ENCODE data around the gene CDH23. TPM values are rescaled to one million over a fixed set of nuclear protein-coding genes. Genes with fewer than 3 reads are reported as not detected.

The CDH23 gene
- total RNA-seq, 2 donors from 2014 or later: 3.9 to 4.4 TPM

DNA sequence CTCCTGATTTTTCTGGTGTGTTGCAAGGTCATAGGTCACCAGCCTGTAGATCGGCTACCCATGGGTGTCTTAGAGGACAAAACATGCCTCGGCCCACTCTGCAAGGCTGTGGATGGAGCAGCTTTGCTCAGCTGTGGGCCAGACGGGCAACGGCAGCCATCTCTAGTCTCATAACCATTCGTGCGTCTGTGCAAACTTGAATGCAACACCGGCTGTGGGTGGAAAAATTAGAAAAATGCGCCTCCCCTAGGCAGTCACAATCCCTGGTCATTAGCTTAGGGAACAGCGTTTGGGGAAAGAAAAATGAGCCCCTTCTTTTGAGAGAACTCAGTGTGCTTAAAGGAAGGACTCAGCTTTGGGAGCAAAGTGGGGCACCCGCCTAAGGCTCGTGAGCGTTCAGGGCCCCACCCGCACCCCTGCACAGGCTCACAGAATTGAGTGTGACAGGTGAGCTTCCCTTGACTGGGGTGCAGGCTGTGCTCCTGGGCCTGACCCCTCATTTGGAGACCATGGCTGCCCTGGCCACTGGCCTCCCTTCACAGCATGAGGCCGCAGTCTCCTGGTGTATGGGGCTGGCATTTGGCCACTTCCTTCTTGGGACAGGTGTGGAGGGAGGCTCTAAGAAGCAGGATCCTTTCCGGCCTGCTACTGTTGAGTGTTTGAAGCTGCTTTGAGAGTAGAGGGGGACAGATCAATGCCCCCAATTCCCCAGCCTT, 174.9 kb downstream of the CDH23 start:
- no peak for DNase-seq (ENCODE audit: low spot score)
- TF ChIP-seq, protein P1, sequence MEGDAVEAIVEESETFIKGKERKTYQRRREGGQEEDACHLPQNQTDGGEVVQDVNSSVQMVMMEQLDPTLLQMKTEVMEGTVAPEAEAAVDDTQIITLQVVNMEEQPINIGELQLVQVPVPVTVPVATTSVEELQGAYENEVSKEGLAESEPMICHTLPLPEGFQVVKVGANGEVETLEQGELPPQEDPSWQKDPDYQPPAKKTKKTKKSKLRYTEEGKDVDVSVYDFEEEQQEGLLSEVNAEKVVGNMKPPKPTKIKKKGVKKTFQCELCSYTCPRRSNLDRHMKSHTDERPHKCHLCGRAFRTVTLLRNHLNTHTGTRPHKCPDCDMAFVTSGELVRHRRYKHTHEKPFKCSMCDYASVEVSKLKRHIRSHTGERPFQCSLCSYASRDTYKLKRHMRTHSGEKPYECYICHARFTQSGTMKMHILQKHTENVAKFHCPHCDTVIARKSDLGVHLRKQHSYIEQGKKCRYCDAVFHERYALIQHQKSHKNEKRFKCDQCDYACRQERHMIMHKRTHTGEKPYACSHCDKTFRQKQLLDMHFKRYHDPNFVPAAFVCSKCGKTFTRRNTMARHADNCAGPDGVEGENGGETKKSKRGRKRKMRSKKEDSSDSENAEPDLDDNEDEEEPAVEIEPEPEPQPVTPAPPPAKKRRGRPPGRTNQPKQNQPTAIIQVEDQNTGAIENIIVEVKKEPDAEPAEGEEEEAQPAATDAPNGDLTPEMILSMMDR (IDR thresholded peaks at IDR 0.05): no peak
- no peak overlapping the region for H3K4me3 ChIP-seq
- no peaks in the 10 kb centered on the region for H3K27me3 ChIP-seq
- peaks cover 0 to 5% of the 10 kb centered on the region in 2 donors for H3K4me1 ChIP-seq
- H3K27ac ChIP-seq: no peak overlapping the region
- H3K36me3 ChIP-seq: no peaks in the 10 kb centered on the region
- no peaks in the 10 kb centered on the region for H3K9me3 ChIP-seq

DNA sequence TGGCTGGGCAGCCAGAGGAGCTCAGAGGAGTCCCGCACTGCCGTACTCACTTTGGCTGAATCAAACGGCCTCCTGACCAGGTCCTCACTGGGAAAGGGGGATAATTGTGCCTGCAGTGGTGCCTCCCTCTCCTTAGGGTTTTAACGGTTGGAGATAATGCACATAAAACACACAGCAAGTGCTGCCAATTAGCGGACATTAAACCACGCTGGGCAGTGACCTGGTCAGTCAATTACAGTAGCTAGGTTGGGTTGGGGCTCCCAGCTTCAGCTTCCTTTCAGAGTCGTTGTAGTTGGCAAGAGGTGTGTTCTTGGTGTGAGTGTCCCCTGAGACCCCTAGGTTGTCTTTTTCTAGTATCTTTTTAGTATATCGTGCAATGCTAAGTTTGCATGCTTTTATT, 176.2 kb downstream of the CDH23 start:
- Histone ChIP-seq H3K27ac (no peak overlapping the region), H3K4me3 (no peak overlapping the region), H3K9me3 (no peaks in the 10 kb centered on the region), H3K4me1 (peaks cover 0 to 5% of the 10 kb centered on the region in 2 donors), H3K27me3 (no peaks in the 10 kb centered on the region), H3K36me3 (no peaks in the 10 kb centered on the region)
- TF ChIP-seq, protein P1 (IDR thresholded peaks at IDR 0.05): no peak
- no peak for DNase-seq (ENCODE audit: low spot score)

DNA sequence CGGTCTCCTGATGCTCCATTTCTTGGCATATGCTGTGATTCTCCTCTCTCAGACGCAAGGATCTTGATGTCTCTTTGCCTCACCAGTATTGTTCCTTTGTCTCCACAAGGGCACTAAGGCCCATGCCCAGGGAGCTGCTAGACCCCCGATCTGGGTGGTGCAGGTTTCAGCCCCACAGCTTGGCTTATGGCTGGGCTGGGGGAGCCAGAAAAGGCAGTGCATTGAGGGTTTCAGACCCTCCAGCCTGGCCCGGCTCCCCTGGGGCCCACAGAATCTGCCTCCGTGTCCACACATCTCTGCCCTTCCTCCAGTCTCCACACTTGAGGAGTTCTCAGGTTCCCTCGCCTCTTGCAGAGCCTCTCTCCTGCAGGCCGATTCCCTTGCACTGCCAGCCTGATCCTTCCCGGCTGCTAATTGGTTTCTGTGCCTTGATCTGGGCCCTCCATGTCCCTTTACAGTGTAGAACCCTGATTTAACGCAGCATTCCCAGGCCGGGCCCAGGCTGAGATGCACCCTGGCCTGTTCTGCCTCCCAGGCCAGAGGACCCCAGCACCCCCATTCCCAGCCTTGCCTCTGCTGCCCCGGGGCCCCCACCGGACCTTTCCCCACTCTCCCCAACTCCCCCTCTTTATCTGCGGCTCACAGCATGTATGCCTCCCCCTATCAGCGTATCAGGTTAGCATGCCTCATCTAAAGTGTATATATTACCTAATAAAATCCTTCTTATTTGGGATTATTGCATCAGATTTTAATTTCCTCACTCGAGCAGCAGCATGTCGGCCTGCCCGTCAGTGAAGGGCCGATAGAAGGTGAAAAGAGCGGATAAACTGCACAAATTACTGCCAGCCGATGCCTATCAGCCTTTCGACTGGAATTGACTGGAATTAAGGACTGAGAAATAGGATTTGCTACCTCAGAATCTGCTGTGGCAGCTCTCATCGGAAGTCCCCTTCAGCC, 177.1 kb downstream of the CDH23 start:
- Histone ChIP-seq H3K27ac (no peak overlapping the region), H3K27me3 (no peaks in the 10 kb centered on the region), H3K36me3 (no peaks in the 10 kb centered on the region), H3K4me3 (no peak overlapping the region), H3K9me3 (no peaks in the 10 kb centered on the region), H3K4me1 (peaks cover 0 to 5% of the 10 kb centered on the region in 2 donors)
- TF ChIP-seq, protein P1 (IDR thresholded peaks at IDR 0.05): no peak
- DNase-seq (ENCODE audit: low spot score): no peak

DNA sequence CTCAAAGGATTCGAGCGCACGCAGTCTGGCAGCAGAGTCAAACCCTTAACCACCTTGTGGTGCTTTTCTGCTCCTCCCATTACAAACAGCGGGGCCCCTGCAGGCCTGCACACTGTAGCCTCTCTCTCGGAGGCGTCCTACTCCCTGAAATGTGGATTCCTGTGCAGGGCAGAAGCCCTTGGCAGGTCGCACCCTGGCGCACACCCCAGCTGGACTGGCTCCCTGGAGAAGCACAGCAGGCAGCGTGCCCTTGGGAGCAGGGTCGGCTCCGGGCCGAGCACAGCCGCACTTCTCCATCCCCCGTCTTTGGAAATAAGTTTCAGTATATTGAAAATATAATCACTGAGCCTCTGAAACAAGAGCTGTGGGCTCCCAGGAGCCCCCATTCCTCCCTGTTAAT, 178.7 kb downstream of the CDH23 start:
- no peaks in the 10 kb centered on the region for H3K27me3 ChIP-seq
- no peak for DNase-seq (ENCODE audit: low spot score)
- TF ChIP-seq, protein P1 (IDR thresholded peaks at IDR 0.05): no peak
- peaks cover 0 to 5% of the 10 kb centered on the region in 2 donors for H3K4me1 ChIP-seq
- no peak overlapping the region for H3K27ac ChIP-seq
- no peaks in the 10 kb centered on the region for H3K36me3 ChIP-seq
- no peak overlapping the region for H3K4me3 ChIP-seq
- H3K9me3 ChIP-seq: no peaks in the 10 kb centered on the region

DNA sequence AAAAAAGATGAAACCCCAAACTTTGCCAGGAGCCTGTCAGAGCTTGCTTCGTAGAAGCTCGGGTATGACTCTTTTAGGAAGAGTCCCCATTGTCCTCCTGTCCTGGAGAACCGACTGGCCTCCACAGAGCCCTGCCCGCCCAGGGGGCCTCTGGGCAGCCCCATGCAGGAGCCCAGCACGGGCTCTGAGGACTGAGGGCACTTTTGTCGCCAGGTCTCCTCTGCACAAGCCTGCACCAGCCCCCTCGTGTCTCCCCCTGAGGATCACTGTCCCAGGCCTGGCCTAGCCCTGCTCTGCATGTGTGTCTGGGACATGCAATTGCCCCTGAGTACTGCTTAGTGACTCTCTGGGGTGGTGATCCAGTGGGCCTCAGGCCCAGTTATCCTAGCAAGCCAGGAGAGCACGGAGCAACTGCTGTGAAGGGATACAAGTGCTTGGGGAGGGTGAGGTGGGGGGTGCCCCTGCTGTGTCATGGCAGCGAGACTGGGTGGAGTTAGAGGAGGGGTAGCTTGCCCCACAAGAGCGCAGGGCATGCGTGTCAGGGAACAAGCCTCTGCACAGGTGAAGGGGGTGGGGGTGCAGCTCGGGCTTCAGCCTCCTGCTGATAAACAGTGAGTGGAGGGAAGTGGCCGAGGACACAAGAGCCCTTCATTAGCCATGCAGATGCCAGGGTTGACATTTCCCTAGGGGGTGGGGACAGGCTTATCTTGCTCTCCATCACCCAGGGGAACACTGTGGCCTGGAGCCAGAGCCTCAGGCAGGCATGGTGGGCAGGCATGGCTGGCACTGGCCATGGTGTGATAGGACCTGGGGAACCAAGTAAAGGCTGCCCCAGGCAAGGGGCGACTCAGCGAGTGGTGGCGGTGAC, 179.4 kb downstream of the CDH23 start:
- Histone ChIP-seq H3K36me3 (no peaks in the 10 kb centered on the region), H3K27me3 (no peaks in the 10 kb centered on the region)
- TF ChIP-seq, protein P1 (IDR thresholded peaks at IDR 0.05): no peak

More for the DNA sequence above, 179.4 kb downstream of the CDH23 start:
- Histone ChIP-seq H3K4me3 (no peak overlapping the region), H3K9me3 (no peaks in the 10 kb centered on the region), H3K27ac (no peak overlapping the region), H3K4me1 (peaks cover 0 to 5% of the 10 kb centered on the region in 2 donors)
- DNase-seq (ENCODE audit: low spot score): no peak

All from right atrium auricular region (tissue), 2 donors.